Lower lobe of right lung (tissue), 2 donors: ENCODE measurements around the gene DIP2C. TPM values are rescaled to one million over a fixed set of nuclear protein-coding genes. Genes with fewer than 3 reads are reported as not detected.

Source experiments
- ATAC-seq, 2 donors: fragments of 200-7000 bp; cut with Tn5 transposase; one replicate each; pipeline ENCODE4 v1.9.1; 2020 to 2022; ENCODE audit warnings: mild to moderate bottlenecking in 2 of 2, moderate library complexity in 2 of 2
- DNase-seq: peaks from one replicate; pipeline ENCODE4 v3.0.0-alpha.2; 2020
- H3K27ac ChIP-seq: fragments of 200-600 bp; one replicate; pipeline ENCODE4 v1.8.0; 2022
- H3K27me3 ChIP-seq: fragments of 200-600 bp; one replicate; pipeline ENCODE4 v1.8.0; 2022; ENCODE audit warnings: low read depth
- H3K36me3 ChIP-seq: fragments of 200-600 bp; one replicate; pipeline ENCODE4 v1.8.0; 2022; ENCODE audit warnings: mild to moderate bottlenecking
- H3K4me1 ChIP-seq: fragments of 200-600 bp; one replicate; pipeline ENCODE4 v1.8.0; 2022
- H3K4me3 ChIP-seq: fragments of 200-600 bp; one replicate; pipeline ENCODE4 v1.8.0; 2022; ENCODE audit warnings: mild to moderate bottlenecking
- H3K9me3 ChIP-seq: fragments of 200-600 bp; one replicate; pipeline ENCODE4 v1.8.0; 2022
- CTCF ChIP-seq: fragments of 200-600 bp; IDR thresholded peaks from one replicate; pipeline ENCODE4 v1.8.0; 2022; ENCODE audit warnings: antibody characterized with exemption, mild to moderate bottlenecking
- intact Hi-C: fragments of 100-400 bp; cut with DNase I; formaldehyde crosslinking; loops from one replicate; pipeline ENCODE4 v1.11.0; 2022
- total RNA-seq: library from RNA; stranded (reverse); fragmentation: NEBNext Ultra II Directional; extraction: Animal tissue kit (Norgen Biotek cat#: 25700); gene quantifications from one replicate; pipeline ENCODE4 v1.2.1, GENCODE V29; 2021
- donor health status: DM: no; HTN: yes; CAD: no; lungs with severe emphysema.

Gene DIP2C
- total RNA-seq, 1 donor from 2014 or later = 15.1 TPM

GRCh38 chr10:520402-520787, 169.1 kb downstream of the DIP2C start:
- ATAC-seq = no peak
- no peak for TF ChIP-seq CTCF
- H3K27ac ChIP-seq = no peak overlapping the region
- H3K36me3 ChIP-seq = peaks cover 4% of the 10 kb centered on the region
- intact Hi-C loops = no loop called here
- H3K4me3 ChIP-seq = no peak overlapping the region
- no peak for DNase-seq
- no peaks in the 10 kb centered on the region for H3K27me3 ChIP-seq
- no peaks in the 10 kb centered on the region for H3K4me1 ChIP-seq
- no peaks in the 10 kb centered on the region for H3K9me3 ChIP-seq

- no peaks in the 10 kb centered on the region for H3K9me3 ChIP-seq
- no peak for TF ChIP-seq CTCF
- ATAC-seq = no peak
- no peak overlapping the region for H3K4me3 ChIP-seq
- no peaks in the 10 kb centered on the region for H3K4me1 ChIP-seq
- no peak overlapping the region for H3K27ac ChIP-seq
- no peaks in the 10 kb centered on the region for H3K27me3 ChIP-seq
- peaks cover 4% of the 10 kb centered on the region for H3K36me3 ChIP-seq
- DNase-seq = no peak
- intact Hi-C loops = no loop called here
These were observed 169.6 kb downstream of the DIP2C start for GRCh38 chr10:519716-520401.

- intact Hi-C loops = no loop called here
- Histone ChIP-seq H3K4me1 (no peaks in the 10 kb centered on the region), H3K4me3 (no peak overlapping the region), H3K27me3 (no peaks in the 10 kb centered on the region), H3K36me3 (peaks cover 4% of the 10 kb centered on the region), H3K27ac (no peak overlapping the region), H3K9me3 (no peaks in the 10 kb centered on the region)
- no peak for TF ChIP-seq CTCF
- ATAC-seq (no peak), DNase-seq (no peak)
These were observed 170.3 kb downstream of the DIP2C start for GRCh38 chr10:519055-519715.

- ATAC-seq (no peak), DNase-seq (no peak)
- peaks cover 4% of the 10 kb centered on the region for H3K36me3 ChIP-seq
- H3K4me3 ChIP-seq = no peak overlapping the region
- H3K27me3 ChIP-seq = no peaks in the 10 kb centered on the region
- intact Hi-C loops = no loop called here
- H3K27ac ChIP-seq = no peak overlapping the region
- H3K4me1 ChIP-seq = no peaks in the 10 kb centered on the region
- H3K9me3 ChIP-seq = no peaks in the 10 kb centered on the region
- TF ChIP-seq CTCF = no peak
These were observed 171.5 kb downstream of the DIP2C start for GRCh38 chr10:517872-518475.

GRCh38 chr10:517241-517830, 172.1 kb downstream of the DIP2C start:
- no peak overlapping the region for H3K27ac ChIP-seq
- H3K4me3 ChIP-seq = no peak overlapping the region
- ATAC-seq (no peak), DNase-seq (no peak)
- H3K36me3 ChIP-seq = peaks cover 4% of the 10 kb centered on the region
- no peaks in the 10 kb centered on the region for H3K27me3 ChIP-seq
- TF ChIP-seq CTCF = no peak
- no peaks in the 10 kb centered on the region for H3K4me1 ChIP-seq
- intact Hi-C loops = no loop called here
- H3K9me3 ChIP-seq = no peaks in the 10 kb centered on the region
